ENCODE measurements around the gene LNPEP.

DNA sequence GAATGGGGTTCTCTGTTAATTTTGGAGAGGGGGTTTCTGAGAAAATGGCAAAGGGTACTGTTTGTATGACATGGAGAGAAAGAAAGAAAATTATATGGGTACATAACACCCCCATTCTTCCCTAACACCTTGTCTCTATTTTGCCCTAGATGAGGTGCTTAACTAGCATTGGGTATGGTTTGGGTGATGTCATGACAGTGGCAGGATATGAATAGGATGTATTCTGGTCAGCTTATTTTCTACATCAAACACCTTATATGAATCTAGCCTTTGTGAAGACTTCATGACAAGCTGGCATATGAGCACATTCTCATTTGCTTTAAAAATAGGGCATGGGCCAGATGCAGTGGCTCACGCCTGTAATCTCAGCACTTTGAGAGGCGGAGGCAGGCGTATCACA, 58.6 kb downstream of the LNPEP start:
- TF ChIP-seq ZNF274 (IDR thresholded peaks at IDR 0.05; ENCODE audit: low read depth, low read length) (no peak), YY1 (IDR thresholded peaks at IDR 0.05; ENCODE audit: insufficient read depth, insufficient read length) (no peak)

Data from NT2/D1 (cell line).